Measurements from ENCODE around the gene MAPK11. TPM values are rescaled to one million over a fixed set of nuclear protein-coding genes. Genes with fewer than 3 reads are reported as not detected.

Gene MAPK11
- total RNA-seq, 1 experiment from 2014 or later = 6.1 TPM

GRCh38 chr22:50225200-50225969 is 44.8 kb downstream of the MAPK11 start:
- DNase-seq (ENCODE audit: low read depth, low spot score) = no peak
- in situ Hi-C loops (cut with HindIII; ENCODE audit: low pct_unique_long_range_greater_than_20kb, low sequenced_read_pairs) = no loop called here

GRCh38 chr22:50224071-50224470 is 46.1 kb downstream of the MAPK11 start:
- DNase-seq (ENCODE audit: low read depth, low spot score) = peak; percentile 38
- in situ Hi-C loops (cut with HindIII; ENCODE audit: low pct_unique_long_range_greater_than_20kb, low sequenced_read_pairs) = no loop called here

GRCh38 chr22:50222508-50222907 is 47.7 kb downstream of the MAPK11 start:
- in situ Hi-C loops (cut with HindIII; ENCODE audit: low pct_unique_long_range_greater_than_20kb, low sequenced_read_pairs) = no loop called here
- DNase-seq (ENCODE audit: low read depth, low spot score) = no peak

GRCh38 chr22:50221410-50222300 is 48.5 kb downstream of the MAPK11 start:
- in situ Hi-C loops (cut with HindIII; ENCODE audit: low pct_unique_long_range_greater_than_20kb, low sequenced_read_pairs) = no loop called here
- no peak for DNase-seq (ENCODE audit: low read depth, low spot score)

GRCh38 chr22:50220603-50221409 is 49.4 kb downstream of the MAPK11 start:
- no peak for DNase-seq (ENCODE audit: low read depth, low spot score)

GRCh38 chr22:50219800-50220602 is 50.2 kb downstream of the MAPK11 start:
- in situ Hi-C loops (cut with HindIII; ENCODE audit: low pct_unique_long_range_greater_than_20kb, low sequenced_read_pairs) = no loop called here
- DNase-seq (ENCODE audit: low read depth, low spot score) = no peak

More at GRCh38 chr22:50220603-50221409, 49.4 kb downstream of the MAPK11 start:
- in situ Hi-C loops (cut with HindIII; ENCODE audit: low pct_unique_long_range_greater_than_20kb, low sequenced_read_pairs) = no loop called here

GRCh38 chr22:50218996-50219727 is 51.0 kb downstream of the MAPK11 start:
- DNase-seq (ENCODE audit: low read depth, low spot score) = no peak
- in situ Hi-C loops (cut with HindIII; ENCODE audit: low pct_unique_long_range_greater_than_20kb, low sequenced_read_pairs) = no loop called here

GRCh38 chr22:50218153-50218995 is 51.8 kb downstream of the MAPK11 start:
- no peak for DNase-seq (ENCODE audit: low read depth, low spot score)
- in situ Hi-C loops (cut with HindIII; ENCODE audit: low pct_unique_long_range_greater_than_20kb, low sequenced_read_pairs) = no loop called here

- DNase-seq (ENCODE audit: low read depth, low spot score) = no peak
- in situ Hi-C loops (cut with HindIII; ENCODE audit: low pct_unique_long_range_greater_than_20kb, low sequenced_read_pairs) = no loop called here
These were observed 52.5 kb downstream of the MAPK11 start for GRCh38 chr22:50217543-50218152.

- in situ Hi-C loops (cut with HindIII; ENCODE audit: low pct_unique_long_range_greater_than_20kb, low sequenced_read_pairs) = no loop called here
- no peak for DNase-seq (ENCODE audit: low read depth, low spot score)
These were observed 53.3 kb downstream of the MAPK11 start for GRCh38 chr22:50216684-50217520.

- in situ Hi-C loops (cut with HindIII; ENCODE audit: low pct_unique_long_range_greater_than_20kb, low sequenced_read_pairs) = no loop called here
- no peak for DNase-seq (ENCODE audit: low read depth, low spot score)
These were observed 54.0 kb downstream of the MAPK11 start for GRCh38 chr22:50216055-50216683.

- DNase-seq (ENCODE audit: low read depth, low spot score) = no peak
- in situ Hi-C loops (cut with HindIII; ENCODE audit: low pct_unique_long_range_greater_than_20kb, low sequenced_read_pairs) = no loop called here
These were observed 54.7 kb downstream of the MAPK11 start for GRCh38 chr22:50215297-50216054.
